Gastrocnemius medialis (tissue), 4 donors: Measurements from ENCODE around the gene HCFC1. TPM values are rescaled to one million over a fixed set of nuclear protein-coding genes. Genes with fewer than 3 reads are reported as not detected.
A peak's percentile ranks its signal among the peaks of the same experiment; 100 is the strongest.

ENCODE experiments used
- ATAC-seq, 2 donors: fragments of 150-250 bp; one replicate each; pipeline ENCODE4 v1.9.1; 2016
- DNase-seq, 2 donors: peaks; one replicate each; pipeline ENCODE4 v3.0.0-alpha.2; 2019
- H3K27ac ChIP-seq, 4 donors: fragments of 200-600 bp; sonication (generic); 1 replicate in 1 of 4; 2 replicates in 3 of 4; pipeline ENCODE4 v1.5.1; 2016 to 2018; ENCODE audit warnings: mild to moderate bottlenecking in 2 of 4, moderate library complexity in 1 of 4
- H3K27me3 ChIP-seq, 3 donors: fragments of 200-600 bp; sonication (generic) in 2 of 3; 1 replicate in 1 of 3; 2 replicates in 2 of 3; pipeline versions ENCODE4 v1.5.1 to v1.6.0; 2016 to 2019; ENCODE audit warnings: mild to moderate bottlenecking in 1 of 3, moderate library complexity in 1 of 3
- H3K36me3 ChIP-seq, 2 donors: fragments of 200-600 bp; sonication (generic) in 1 of 2; one replicate each; pipeline ENCODE4 v1.5.1; 2017 to 2018
- H3K4me1 ChIP-seq, 2 donors: fragments of 200-600 bp; sonication (generic) in 1 of 2; one replicate each; pipeline ENCODE4 v1.5.1; 2016 to 2017; ENCODE audit warnings: mild to moderate bottlenecking in 2 of 2
- H3K4me3 ChIP-seq, 4 donors: fragments of 200-600 bp; sonication (generic) in 3 of 4; 1 replicate in 1 of 4; 2 replicates in 3 of 4; pipeline ENCODE4 v1.5.1; 2016 to 2019; ENCODE audit warnings: mild to moderate bottlenecking in 2 of 4
- H3K9me3 ChIP-seq, 3 donors: fragments of 200-600 bp; sonication (generic) in 2 of 3; 1 replicate in 1 of 3; 2 replicates in 2 of 3; pipeline ENCODE4 v1.5.1; 2016 to 2019
- POLR2A ChIP-seq, 2 donors: fragments of 450-650 bp; IDR thresholded peaks; one replicate each; pipeline ENCODE4 v1.6.1; 2017; ENCODE audit warnings: antibody characterized with exemption in 2 of 2, mild to moderate bottlenecking in 2 of 2, moderate library complexity in 2 of 2
- in situ Hi-C, 4 donors: fragments of 200-750 bp; cut with MboI; loops; one replicate each; pipeline versions ENCODE4 v1.15.0 to v1.8.0; 2017; ENCODE audit warnings: low sequenced_read_pairs in 4 of 4
- intact Hi-C: fragments of 100-400 bp; cut with DNase I; formaldehyde crosslinking; loops from one replicate; pipeline ENCODE4 v1.15.1; 2023; ENCODE audit warnings: low total_unique reads
- total RNA-seq, 4 donors: library from RNA; depleted of rRNA; stranded (reverse); fragments of >200 nt; gene quantifications; one replicate each; pipeline versions ENCODE4 v1.1.0 to v1.2.3, GENCODE V29; 2016
- TF ChIP-seq, protein P1 (sequence below), 5 experiments: fragments of 450-650 bp in 3 of 5; fragments of 200-600 bp in 2 of 5; sonication (generic) in 2 of 5; IDR thresholded peaks in 4 of 5; conservative IDR thresholded peaks in 1 of 5; 1 replicate in 4 of 5; 2 replicates in 1 of 5; pipeline ENCODE4 v1.5.1; 2016 to 2019; ENCODE audit warnings: antibody characterized with exemption in 5 of 5, mild to moderate bottlenecking in 3 of 5, moderate library complexity in 3 of 5

The HCFC1 gene
- total RNA-seq, 4 donors from 2014 or later, result 15.9 to 56.4 (median 51.8) TPM

DNA sequence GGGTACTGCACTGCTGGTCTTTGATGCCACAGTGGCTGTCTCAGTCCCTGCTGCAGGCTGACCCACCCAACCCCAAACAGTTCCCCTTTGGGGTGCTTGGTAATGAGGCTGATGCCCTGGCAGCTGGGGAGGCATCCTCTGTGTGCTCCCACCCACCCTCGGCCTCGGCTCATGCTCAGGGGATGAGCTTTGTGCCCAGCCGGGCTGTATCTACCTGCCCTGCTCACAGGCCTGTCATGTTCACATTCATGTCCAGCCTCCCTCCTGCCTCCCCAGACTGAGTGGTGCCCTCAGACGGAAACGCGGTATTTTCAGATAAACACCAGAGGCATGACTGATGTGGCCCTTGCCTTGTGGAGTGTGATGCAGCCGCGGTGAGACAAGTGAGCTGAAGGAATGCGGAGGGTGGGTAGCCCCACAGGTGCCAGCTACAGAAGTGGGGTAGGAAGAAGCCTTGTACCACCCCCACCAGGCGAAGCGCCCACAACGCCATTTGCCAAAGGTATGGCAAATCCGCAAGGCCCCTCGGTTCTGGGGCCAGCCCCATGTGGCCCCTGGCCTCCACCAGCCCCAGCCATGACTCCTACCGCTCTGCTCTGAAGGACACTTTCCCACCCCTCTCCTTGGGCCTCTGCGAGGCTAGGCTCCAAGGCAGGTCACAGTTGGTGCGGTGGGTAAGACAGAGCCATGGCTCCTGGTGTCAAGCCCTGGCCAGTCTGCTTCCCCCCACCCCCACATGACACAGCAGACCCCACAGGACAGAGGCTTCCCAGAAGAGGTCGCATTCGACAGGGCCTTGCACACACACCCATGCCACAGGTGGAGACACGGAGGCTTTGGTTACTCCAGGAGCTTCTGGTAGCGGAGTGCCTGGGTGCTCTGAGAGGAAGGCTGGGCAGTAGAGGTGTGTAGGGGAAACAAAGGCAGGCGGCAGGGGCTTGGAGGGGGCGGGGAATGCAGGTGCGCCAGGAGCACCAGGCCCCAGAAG lies 25.4 kb downstream of the HCFC1 start:
- no peak for DNase-seq
- peaks cover 0 to 29% of the 10 kb centered on the region in 2 donors for H3K36me3 ChIP-seq
- no peak for ATAC-seq
- intact Hi-C loops, result no loop called here
- in situ Hi-C loops, result loop anchor here in 1 of 4 donors (25.0 kb wide), 1 partner anchor 159 kb away; the partner anchor contains the start of genes IDH3G, SRPK3 and SSR4
- no peaks in the 10 kb centered on the region for H3K4me1 ChIP-seq
- H3K27ac ChIP-seq, result no peak overlapping the region
- H3K9me3 ChIP-seq, result no peaks in the 10 kb centered on the region
- H3K4me3 ChIP-seq, result no peak overlapping the region
- H3K27me3 ChIP-seq, result no peaks in the 10 kb centered on the region
- TF ChIP-seq, protein P1, sequence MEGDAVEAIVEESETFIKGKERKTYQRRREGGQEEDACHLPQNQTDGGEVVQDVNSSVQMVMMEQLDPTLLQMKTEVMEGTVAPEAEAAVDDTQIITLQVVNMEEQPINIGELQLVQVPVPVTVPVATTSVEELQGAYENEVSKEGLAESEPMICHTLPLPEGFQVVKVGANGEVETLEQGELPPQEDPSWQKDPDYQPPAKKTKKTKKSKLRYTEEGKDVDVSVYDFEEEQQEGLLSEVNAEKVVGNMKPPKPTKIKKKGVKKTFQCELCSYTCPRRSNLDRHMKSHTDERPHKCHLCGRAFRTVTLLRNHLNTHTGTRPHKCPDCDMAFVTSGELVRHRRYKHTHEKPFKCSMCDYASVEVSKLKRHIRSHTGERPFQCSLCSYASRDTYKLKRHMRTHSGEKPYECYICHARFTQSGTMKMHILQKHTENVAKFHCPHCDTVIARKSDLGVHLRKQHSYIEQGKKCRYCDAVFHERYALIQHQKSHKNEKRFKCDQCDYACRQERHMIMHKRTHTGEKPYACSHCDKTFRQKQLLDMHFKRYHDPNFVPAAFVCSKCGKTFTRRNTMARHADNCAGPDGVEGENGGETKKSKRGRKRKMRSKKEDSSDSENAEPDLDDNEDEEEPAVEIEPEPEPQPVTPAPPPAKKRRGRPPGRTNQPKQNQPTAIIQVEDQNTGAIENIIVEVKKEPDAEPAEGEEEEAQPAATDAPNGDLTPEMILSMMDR (IDR thresholded peaks at IDR 0.05 in 4 of 5, conservative IDR thresholded peaks at IDR 0.05 in 1 of 5), result no peak
- TF ChIP-seq POLR2A (IDR thresholded peaks at IDR 0.05), result no peak

DNA sequence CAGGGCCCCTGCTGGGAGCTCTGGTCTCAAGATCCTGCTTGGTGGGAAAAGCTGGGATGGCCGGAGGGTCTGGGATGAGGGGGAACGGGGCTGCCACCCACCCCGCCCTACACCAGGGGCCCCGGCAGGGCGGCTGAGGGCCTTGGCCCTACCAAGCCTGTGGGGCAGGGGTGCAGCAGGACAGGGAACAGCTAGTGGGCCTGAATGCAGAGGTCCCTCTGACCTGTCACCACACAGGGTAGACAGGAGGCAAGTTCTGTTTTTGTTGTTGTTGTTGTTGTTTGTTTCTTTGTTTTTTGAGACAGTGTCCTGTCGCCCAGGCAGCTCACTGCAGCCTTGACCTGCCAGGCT lies 26.8 kb downstream of the HCFC1 start:
- H3K27ac ChIP-seq, result peak overlapping the region in 1 of 4 donors; percentile 41
- peaks cover 0 to 15% of the 10 kb centered on the region in 2 donors for H3K36me3 ChIP-seq
- peak overlapping the region in 1 of 4 donors; percentile 38 for H3K4me3 ChIP-seq
- no peaks in the 10 kb centered on the region for H3K4me1 ChIP-seq
- DNase-seq, result no peak
- no peak for TF ChIP-seq POLR2A (IDR thresholded peaks at IDR 0.05)
- TF ChIP-seq, protein P1 (IDR thresholded peaks at IDR 0.05 in 4 of 5, conservative IDR thresholded peaks at IDR 0.05 in 1 of 5), result no peak
- in situ Hi-C loops (loop anchor here in 1 of 4 donors (25.0 kb wide), 1 partner anchor 157 kb away; the partner anchor contains the start of genes IDH3G, SRPK3 and SSR4), intact Hi-C loops (no loop called here)
- no peaks in the 10 kb centered on the region for H3K27me3 ChIP-seq
- no peaks in the 10 kb centered on the region for H3K9me3 ChIP-seq
- ATAC-seq, result no peak

- ATAC-seq, result peak in 1 of 2 donors; percentile 21
- Histone ChIP-seq H3K27ac (peak within 1 kb of the TSS in 1 of 4 donors; percentile 41), H3K4me3 (peak within 1 kb of the TSS in 3 of 4 donors; percentile 5 to 38 (median 33)), H3K27me3 (no peaks in the 10 kb centered on the region), H3K4me1 (no peaks in the 10 kb centered on the region), H3K9me3 (no peaks in the 10 kb centered on the region), H3K36me3 (peaks cover 0 to 9% of the 10 kb centered on the region in 2 donors)
- intact Hi-C loops (no loop called here), in situ Hi-C loops (loop anchor here in 1 of 4 donors (25.0 kb wide), 1 partner anchor 157 kb away; the partner anchor contains the start of genes IDH3G, SRPK3 and SSR4)
- peak in 1 of 2 donors; percentile 34 for DNase-seq
- no peak for TF ChIP-seq POLR2A (IDR thresholded peaks at IDR 0.05)
- TF ChIP-seq, protein P1 (IDR thresholded peaks at IDR 0.05 in 4 of 5, conservative IDR thresholded peaks at IDR 0.05 in 1 of 5), result no peak
Measured at GRCh38 chrX:153944140-153944799, 27.3 kb downstream of the HCFC1 start, which contains the start of gene RENBP. Gene RENBP, minus strand, starts transcription at chrX:153944643. Its CDS starts 33 bp downstream, at chrX:153944610.

GRCh38 chrX:153941336-153942252 lies 30.0 kb downstream of the HCFC1 start:
- Histone ChIP-seq H3K9me3 (no peaks in the 10 kb centered on the region), H3K27ac (no peak overlapping the region), H3K27me3 (no peaks in the 10 kb centered on the region), H3K4me1 (no peaks in the 10 kb centered on the region), H3K36me3 (no peaks in the 10 kb centered on the region), H3K4me3 (no peak overlapping the region)
- in situ Hi-C loops (loop anchor here in 1 of 4 donors (25.0 kb wide), 1 partner anchor 154 kb away; the partner anchor contains the start of genes IDH3G, SRPK3 and SSR4), intact Hi-C loops (no loop called here)
- TF ChIP-seq, protein P1 (IDR thresholded peaks at IDR 0.05 in 4 of 5, conservative IDR thresholded peaks at IDR 0.05 in 1 of 5), result no peak
- no peak for TF ChIP-seq POLR2A (IDR thresholded peaks at IDR 0.05)
- ATAC-seq, result no peak
- DNase-seq, result no peak
